ENCODE results near the gene NACC1.

NACC1 gene
- 29.4 to 32.7 reads per million in 2 donors for total RNA-seq

DNA sequence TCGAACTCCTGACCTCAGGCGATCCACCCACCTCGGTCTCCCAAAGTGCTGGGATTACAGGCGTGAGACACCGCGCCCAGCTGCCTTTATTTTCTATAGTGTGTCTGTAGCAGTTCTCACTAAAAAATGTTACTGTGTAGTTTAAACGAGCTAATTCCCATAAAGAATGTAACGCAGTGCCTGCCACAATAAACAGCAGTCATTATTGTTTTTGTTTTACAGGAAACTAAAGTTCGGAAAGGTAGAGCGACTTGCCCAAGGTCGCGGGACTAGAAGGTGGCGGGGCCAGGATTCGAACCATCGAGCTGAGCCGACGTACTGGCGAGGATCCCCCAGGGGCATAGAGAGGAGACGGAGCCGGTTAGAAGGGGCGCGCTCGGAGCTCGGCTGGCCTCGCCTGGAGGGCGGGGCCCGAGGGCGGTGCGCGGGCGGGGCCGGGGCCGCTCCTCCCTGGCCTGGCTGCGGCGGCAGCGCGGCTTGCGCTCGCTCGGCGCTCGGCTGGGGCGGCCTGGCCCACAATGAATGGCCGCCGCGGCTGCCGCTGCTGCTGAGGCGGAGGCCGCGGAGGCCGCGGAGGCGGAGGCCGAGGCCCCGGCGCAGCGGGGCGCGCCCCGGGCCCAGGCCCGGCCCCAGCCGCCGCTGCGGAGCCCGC is at the start of gene NACC1:
NACC1 (plus strand) TSS at position 493 of the 652 bp plus-strand sequence. CDS start 16,944 bp downstream, outside the sequence.
- peak; percentile 85 for DNase-seq

DNA sequence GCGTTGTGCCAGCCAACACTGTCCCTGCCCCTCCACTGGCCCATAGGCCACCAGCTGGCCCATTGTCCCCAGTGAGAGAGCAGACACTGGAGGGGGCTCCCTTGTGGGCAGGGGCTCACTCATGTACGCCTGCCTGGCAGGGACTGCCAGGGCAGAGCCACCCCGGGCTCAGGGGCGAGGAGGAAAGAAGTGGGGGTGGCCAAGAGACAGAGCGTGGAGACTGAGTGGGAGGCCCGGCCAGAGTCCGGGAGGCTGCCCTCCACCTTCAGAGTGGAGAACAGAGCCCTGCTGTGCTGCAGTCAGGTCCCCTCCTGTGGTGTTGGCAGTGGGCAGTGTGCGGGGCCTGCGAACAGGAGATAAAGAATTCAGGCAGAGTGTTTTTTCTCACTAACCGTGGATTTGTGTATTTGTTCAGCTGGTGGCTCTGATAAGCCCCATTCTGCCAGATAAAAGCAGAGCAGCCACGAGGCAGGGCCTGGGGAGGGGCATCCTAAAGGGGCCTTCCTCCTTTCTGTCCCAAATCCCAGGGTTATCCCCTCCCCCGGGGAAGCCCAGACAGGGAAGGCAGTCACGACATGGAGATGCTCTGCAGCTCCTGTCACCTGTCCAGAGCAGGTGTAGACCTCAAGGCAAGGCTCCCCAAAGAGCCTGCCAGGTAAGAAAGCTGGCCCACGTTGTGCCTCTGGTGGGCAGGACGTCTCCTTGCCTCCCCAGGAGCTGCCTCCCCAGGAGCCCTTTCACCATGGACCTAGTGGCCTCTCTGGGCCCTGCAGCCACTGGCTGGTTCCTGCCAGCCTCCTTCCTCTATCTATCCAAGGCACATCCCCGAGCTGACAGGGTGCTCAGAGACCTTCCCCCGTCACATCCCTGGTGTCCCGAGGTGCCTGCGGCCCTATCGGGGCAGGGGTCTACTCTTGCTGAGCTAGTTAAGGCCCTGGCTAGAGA is 48.4 kb upstream of the NACC1 start:
- DNase-seq, result no peak

DNA sequence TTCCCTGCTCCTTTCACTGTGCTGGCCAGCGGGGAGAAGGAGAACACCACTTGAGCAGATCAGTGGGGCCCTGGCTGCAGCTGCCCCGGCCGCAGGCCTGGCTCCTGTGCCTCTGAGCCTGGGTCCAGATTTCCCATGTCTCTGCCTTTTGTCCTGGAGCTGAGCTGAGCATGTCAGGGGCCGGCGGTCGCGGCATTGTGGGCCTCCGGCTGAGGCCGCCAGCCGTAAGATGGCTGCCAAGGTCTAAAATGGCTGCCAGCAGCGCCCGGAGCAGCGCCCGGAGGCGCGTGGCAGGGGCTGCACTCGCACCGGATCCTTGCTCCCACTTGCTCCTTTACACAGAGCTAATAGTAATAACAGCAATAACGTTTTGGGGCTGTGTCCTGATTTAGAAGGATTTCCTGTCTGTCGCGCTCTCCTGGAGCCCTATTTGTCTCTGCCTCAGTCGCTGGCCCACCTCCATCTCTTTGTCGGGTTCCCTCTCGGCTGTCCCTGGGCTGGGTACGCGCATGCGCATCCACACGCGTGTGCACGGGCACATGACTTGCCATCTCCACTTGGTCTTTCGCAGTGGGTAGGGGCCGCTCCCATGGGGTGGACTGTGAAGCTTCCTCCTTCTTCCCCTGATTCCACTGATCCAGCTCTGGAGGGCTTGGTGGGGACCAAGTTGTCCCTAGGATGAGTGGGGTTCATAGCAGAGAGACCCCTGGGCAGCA is 47.5 kb upstream of the NACC1 start:
- no peak for DNase-seq

DNA sequence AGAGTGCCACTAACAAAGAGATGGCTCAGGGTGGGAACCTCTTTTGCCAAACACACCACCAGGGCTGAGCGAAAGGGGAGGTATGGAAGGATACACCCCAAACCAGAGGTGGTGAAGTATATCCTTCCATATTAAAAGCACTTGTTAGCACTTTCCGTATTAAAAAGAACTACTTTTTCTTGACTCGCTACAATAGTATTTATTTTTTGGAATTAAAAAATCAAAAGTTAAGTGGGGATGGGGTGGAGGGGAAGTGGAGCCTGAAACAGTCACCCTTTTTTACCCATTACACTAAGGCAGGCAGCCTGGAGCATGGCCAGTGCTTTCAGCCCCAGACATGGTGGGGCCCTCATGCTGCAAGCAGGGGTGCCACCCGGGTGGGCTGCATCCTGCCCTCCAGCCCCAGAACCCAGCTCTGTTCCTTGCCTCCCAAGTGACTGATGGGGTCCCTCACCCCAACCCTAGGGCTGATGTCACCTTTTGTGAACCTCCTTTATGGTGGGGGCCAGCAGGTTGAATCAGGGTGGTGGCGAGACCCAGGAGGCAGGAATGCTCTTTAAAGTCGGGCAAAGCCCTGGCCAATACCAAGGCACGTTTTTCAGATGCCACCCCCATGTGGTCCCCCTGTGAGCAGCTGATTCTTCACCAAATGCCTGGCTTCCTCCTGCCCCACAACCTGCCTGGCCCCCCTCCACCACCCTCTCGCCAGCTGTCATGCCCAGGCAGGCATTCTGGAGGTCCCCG is 46.4 kb upstream of the NACC1 start:
- DNase-seq, result no peak

DNA sequence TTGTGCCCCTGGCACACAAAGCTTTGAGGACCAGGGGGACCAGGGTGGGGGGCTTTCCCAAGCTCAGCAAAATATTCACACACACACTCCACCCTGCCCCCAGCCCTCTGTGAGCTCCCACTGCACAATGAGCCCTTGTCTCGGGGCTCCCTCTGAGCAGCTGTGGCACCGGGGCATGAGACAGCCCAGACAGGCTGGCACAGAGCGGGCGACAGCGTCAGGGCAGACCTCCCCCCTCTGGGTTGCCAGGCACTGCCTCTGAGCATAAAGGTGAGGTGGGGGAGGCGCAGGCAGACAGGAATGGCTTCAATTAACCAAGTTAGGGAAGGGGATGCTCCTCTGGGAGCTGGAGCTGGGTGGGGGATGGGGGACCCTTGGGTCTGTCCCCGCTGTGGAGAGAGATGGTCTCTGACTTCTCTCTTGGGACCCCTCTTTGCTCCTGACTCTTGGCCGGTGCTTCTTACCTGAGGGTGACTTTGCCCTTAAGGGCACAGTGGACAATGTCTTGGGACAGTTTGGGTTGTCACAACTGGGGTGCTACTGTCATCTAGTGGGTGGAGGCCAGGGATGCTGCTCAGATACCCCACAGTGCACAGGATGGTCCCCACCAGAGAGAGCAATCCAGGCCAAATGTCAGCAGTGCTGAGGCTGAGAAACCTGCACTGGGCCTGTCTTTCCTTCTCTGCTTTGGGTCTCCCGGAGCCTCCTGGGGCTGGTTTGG is 45.7 kb upstream of the NACC1 start:
- DNase-seq, result no peak

DNA sequence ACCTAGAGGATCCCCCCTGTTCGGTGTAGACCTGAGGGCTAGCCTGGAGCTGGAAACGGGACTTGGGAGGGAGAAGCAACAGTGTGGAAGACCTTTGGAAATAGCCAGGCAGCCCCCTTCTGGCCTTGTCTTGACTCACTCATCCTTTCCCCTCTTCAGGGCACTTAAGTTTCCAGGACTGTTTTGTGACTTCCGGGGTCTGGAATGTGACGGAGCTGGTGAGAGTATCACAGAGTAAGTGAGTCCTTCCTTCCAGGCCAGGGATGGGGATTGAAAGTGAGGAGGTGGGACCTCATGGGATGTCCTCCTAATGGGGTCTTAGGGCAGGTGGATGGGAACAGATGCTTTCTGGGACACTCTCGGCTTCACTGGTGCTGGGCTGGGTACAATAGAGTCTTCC is 44.8 kb upstream of the NACC1 start:
- DNase-seq, result no peak

DNA sequence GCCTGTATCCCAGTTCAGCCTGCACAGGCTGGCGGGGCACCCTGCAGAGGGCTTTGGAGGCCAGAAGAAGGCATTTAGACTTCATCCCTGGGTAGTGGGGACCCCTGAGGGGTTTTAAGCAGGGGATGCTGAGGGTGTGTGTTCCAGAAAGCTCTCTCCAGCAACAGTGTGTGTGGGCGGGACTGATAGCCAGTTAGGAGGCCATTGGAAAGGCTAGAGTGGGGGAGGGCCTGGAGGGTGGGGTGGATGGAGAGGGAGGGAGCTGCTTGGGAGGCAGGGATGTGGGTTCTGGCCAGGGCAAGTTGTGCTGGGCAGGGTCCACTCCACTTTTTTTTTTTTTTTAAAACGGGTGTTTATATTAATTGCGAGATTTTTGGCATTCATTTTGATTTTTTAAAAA is 43.7 kb upstream of the NACC1 start:
- no peak for DNase-seq

DNA sequence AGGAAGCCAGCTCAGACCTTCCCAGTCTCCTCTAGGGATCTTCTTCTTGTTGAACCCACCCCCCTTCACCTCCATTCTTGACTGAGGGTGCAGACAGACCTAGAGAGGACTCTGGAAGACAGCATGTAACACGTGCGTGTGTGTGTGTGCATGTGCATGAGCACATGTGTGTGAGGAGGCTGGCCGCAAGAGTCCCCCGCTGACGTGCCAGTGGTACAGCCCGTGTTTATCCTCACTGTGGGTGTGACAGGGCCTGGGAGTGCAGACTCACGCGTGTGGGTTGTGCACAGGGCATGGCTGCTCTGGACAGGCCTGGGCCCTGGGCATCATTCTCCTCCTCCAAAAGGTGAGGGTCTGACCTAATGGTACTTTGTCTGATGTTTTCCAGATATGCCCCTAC is 41.7 kb upstream of the NACC1 start:
- no peak for DNase-seq

DNA sequence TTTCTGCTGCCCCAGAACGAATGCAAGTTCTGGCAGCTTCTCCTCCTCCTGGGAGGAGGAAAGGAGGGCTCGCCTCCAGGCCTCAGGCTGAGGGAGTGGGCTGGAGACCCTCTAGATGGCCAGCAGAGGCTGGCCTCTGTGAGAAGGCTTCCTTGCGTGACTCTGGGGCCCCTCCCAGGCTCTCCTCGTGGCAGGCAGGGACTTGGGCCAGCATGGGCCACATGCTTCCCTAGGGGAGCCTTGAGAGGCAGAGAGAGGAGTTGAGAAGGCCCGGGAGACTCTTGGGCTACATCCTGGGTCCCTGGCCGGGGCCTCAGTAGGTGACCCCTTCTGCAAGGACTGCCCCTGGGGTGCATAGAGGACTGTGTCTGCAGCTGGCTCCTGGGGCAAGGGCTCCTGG is 41.3 kb upstream of the NACC1 start:
- no peak for DNase-seq

DNA sequence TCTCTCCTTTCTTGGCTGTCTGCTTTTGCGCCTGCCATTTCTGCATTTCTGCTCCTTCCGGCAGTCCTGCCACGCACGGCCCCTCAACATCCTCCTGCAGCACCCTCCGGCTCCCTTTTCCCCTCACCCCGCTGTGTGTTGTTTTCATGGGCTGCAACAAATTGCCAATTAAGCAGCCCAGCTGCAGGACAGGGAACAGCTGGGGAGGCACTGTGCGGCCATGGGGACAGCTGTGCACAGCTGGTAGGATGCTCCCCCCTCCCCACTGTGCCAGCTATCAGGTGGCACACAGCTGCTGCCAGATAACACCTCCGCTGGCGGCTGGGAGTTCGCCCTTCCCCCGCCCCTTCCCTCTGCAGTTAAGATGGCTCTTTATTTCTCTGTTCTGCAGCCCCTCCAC is 40.8 kb upstream of the NACC1 start:
- no peak for DNase-seq

DNA sequence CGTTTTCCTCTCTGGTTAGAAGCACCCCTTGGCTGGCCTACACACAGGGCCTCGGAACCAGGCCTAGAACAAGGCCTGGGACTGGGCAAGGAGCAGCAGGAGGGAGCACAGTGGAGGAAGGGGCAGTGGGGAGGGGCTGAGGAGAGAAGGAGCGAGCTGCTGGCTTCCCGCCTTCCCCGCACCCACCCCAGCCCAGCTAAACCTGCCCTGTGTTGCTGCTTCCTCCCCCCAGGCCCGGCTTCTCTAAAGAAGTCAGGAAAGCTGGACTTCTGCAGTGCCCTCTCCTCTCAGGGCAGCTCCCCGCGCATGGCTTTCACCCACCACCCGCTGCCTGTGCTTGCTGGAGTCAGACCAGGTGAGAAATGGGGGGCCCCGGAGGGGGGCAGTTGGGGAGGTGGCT is 39.7 kb upstream of the NACC1 start:
- no peak for DNase-seq

DNA sequence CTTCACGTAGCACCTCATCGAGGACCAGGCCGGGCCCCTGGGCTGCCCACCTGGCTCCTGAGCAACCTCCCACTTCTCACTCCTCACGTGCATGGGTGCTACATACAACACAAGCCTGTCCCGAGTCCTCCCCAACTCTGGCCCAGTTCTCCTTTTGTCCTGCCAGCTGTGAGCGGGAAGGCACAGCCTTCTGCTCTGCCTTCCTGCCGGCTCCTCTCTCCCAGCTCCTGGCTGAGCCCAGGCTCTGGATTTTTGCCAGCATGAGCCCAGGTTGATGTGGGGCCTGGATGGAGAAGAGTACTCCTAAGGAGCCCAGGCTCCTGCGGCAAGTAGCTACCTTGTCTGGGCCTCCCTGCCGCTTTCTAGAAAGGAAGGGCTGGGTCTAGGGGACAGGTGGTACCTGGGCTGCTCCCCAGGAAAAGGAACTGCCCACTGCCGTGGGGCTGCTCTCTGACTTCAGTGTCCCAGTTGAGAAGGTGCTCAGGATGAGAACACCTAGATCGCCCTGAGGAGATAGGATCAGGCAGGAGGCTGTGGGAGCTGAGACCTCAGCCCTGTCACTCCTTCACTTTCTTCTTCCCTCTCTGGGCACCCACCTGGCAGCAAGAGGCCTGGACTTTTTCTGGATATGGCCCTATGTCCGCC is 39.0 kb upstream of the NACC1 start:
- no peak for DNase-seq

DNA sequence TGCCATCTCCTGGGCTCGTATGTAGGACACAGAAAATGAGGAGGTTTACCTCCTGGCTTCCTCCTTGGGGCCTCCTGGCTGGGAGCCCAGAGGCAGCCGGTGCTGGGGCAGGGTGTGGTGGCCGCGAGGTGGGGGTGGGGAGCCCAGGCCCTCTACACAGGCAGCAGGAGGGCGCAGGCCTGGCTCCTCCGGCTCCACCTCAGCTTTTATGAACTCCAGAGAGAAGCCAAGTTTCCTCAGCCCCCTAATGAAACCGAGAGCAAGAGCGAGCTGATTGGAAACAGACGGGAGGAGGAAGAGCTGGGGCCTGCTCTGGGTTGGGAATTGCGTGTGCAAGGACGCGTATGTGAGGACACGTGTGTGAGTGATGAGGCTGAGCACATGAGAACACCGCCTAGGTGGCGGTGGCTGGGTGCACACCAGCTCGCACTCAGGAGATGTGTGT is 38.5 kb upstream of the NACC1 start:
- DNase-seq, result no peak

DNA sequence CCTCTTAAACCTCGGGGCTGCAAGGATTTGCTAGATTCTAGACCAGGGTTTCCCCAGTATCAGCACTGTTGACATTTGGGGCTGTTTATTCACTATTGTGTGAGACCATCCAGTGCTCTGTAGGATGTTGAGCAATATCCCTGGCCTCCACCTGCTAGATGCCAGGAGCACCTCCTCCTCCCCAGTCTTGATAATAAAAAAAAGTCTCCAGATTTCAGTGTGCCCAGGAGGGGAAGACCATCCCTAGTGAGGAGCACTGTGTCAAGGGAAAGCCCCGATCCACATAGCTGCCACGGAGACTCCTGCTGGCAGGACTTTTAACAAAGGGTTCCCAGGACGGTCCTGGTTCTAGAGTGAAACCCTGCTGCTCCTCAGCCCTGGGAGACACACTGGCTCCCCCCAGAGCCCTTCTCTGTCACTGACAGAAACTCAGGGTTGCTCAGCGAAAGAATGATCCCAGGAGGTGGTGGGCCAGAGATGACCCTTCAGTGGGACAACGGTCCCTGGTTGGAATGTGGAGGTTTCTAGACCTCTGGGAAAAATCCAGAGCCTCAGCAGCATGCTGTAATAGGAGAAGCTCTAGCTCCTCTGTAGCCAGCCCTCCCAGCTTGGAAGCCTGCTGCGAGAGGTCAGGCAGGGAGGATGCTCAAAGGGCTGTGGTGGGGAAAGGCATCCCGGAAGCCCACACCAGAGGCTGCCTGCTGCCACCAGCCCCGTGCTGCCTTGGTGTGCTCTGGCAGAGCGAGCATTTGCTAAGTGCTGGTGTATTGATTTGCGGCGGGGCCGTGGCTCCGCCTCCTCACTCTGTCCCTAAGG is 35.7 kb upstream of the NACC1 start:
- DNase-seq, result no peak

DNA sequence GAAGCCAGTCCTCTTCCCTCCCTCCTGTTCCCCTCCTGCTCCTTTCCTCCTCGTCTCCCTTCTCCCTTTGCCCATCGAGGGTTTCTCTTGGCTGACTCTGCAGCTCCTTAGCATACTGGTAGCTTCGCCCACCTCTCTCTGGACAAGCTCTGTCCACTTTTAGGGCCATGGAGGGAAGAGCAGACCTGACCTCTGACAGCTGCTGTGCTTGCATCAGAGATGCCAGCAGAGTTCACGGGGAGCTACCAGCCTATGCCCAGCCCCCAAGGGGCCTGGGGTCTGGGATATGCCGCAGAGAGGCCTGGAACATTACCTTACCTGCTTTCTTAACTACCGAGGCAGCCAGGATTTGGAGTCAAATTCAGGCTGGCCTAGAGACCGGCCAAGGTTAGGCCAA is 35.1 kb upstream of the NACC1 start:
- no peak for DNase-seq

DNA sequence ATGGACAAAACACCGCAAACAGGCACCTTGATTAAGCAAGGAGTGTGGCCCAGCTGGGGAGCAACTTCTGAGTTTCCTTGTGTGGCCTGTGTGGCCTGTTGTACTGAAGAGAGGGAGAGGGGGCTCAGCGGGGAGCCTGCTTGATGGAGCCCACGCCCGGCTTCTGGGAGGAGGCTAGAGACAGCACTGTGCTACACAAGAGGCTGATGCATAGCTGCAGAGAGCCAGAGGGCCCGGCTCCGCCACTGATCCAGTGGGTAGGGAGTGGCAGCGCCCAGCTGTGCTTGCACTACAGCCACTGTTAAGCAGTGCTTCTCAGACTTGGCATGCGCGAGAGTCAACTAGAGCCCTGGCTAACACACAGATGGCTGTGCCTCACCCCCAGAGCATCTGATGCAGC is 34.4 kb upstream of the NACC1 start:
- no peak for DNase-seq

DNA sequence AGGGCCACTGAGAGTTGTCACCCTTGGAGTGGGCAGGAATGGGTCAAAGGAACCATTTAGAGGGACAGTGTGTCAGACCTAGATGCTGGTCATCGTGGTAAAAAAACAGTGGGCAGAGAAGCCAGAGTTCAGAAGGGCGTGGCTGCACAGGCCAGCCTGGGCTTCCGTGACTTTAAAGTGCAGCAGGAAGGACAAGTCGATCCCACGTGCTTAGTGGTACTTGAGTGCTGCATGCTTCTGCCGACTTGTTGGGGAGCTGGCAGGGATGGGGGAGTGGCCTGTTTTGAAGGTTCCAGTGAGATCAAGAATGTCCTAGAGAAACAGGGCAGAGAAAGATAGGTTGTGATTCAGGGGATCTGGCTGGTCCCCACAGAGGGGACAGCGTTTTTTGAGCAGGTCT is 32.4 kb upstream of the NACC1 start:
- DNase-seq, result no peak

DNA sequence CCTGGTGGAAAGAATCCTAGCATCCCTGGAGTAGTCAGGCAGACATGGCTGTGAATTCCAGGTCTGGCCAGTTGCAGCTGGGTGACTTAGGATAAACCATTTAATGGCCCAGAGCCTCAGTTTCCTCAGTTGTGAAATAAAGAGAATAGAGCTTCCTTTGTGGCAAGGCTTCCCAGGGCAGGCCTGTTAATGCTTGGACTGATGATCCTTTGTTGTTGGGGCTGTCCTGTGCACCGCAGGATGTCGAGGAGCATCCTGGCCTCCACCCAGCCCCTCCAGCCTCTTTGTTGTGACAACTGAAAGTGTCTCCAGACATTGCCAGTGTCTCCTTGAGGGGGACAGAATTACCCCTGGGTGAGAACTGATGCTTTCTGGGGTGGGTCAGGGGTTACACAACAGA is 31.7 kb upstream of the NACC1 start:
- no peak for DNase-seq

DNA sequence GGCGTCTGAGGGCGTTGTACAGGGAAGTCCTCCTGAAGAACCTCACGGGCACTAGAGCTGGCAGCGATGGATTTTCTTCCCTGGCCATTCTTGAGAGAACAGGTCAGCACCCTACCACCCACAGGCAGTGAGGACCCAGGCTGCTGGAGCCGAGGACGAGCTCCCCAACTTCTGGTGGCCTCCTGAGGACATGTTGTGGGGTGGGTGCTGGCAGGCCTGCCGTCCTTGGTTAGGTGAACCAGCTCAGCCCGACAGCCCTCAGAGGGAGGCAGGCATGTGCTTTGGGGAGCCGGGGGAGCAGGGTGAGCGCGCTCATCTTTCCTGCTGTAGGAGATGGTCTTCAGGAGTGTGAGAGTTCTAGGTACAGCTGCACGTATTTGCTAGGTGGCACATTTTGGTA is 30.8 kb upstream of the NACC1 start:
- no peak for DNase-seq

DNA sequence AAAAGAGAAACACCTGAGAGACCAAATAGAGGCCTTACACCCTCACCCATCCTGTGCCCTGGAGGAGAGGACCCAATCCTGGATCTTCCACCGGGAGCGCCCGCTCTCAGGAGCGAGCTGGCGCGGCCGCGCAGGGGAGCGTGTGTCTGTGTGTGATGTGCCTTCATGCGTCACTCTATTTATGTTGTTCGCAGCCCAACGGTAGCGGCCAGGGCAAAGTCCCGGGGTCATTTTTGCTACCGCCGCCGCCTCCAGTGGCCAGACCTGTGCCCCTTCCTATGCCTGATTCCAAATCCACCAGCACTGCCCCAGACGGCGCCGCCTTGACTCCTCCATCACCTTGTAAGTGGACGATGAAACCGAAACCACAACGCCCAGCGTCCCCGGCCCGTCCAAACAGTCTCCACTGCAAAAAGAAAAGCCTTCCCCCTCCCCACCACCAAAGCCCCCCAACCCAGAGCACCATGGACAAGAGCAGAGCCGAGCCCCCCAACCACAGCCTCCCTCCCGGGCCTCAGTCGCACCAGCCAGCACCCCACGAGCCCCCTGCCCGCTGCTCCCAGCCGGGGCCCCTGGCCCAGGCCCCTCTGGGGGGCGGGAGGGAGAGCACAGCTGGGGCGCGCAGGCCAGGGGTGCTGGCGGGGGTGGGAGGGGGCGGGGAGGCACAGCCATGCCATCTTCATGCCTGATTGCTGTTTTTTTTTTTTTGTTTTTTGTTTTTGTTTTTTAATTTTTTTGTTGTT is 30.1 kb upstream of the NACC1 start:
- no peak for DNase-seq

All from activated gamma-delta T cell (primary cell).